Activated naive CD4-positive, alpha-beta T cell treated with anti-CD3 and anti-CD28 coated beads for 36 hours (primary cell): ENCODE data around the gene TSPAN17. TPM values are rescaled to one million over a fixed set of nuclear protein-coding genes. Genes with fewer than 3 reads are reported as not detected.

Experiments
- CTCF ChIA-PET: fragments of 350-600 bp; sonication (Branson Sonifier 250); formaldehyde crosslinking; loops from one replicate; lab custom pipeline; 2021; ENCODE audit warnings: antibody characterized with exemption; lab: Charles Lee
- DNase-seq: peaks from one replicate; pipeline ENCODE4 v3.0.0-alpha.2; 2020
- H3K27ac Mint-ChIP-seq: one replicate; pipeline ENCODE4 v1.8.0; 2021; ENCODE audit warnings: mild to moderate bottlenecking, mixed read lengths
- H3K27me3 Mint-ChIP-seq: one replicate; pipeline ENCODE4 v1.8.0; 2021; ENCODE audit warnings: low read depth, mixed read lengths
- H3K36me3 Mint-ChIP-seq: one replicate; pipeline ENCODE4 v1.8.0; 2021; ENCODE audit warnings: low read depth, mixed read lengths
- H3K4me1 Mint-ChIP-seq: one replicate; pipeline ENCODE4 v1.8.0; 2021; ENCODE audit warnings: low read depth, mixed read lengths
- H3K4me3 Mint-ChIP-seq: one replicate; pipeline ENCODE4 v1.8.0; 2021; ENCODE audit warnings: mild to moderate bottlenecking, moderate library complexity, mixed read lengths
- H3K9me3 Mint-ChIP-seq: one replicate; pipeline ENCODE4 v1.8.0; 2021; ENCODE audit warnings: mixed read lengths
- intact Hi-C: fragments of 100-400 bp; cut with micrococcal nuclease; formaldehyde crosslinking; loops from one replicate; pipeline ENCODE4 v1.15.1; 2023
- total RNA-seq, 2 experiments: library from RNA; stranded (reverse); gene quantifications; one replicate each; pipeline ENCODE4 v1.2.3, GENCODE V29; 2021

The TSPAN17 gene
- total RNA-seq, 2 experiments from 2014 or later, result 17.2 to 17.4 TPM

GRCh38 chr5:176658817-176659511, 11.7 kb downstream of the TSPAN17 start:
- Mint-ChIP-seq H3K27ac (peak overlapping the region; percentile 21), H3K4me3 (peak overlapping the region; percentile 28), H3K27me3 (no peaks in the 10 kb centered on the region), H3K36me3 (peaks cover 2% of the 10 kb centered on the region), H3K4me1 (peaks cover 34% of the 10 kb centered on the region), H3K9me3 (no peaks in the 10 kb centered on the region)
- DNase-seq, result peak; percentile 42
- CTCF ChIA-PET, result interaction anchor here (0.6 to 4.6 kb wide), 16 partner anchors 9 to 361 kb away, joined by 3 to 69 read pairs (median 4); partner anchors contain the start of gene TSPAN17
- intact Hi-C loops, result loop anchor here (1.0 to 5.0 kb wide), 3 partner anchors 153 to 453 kb away; partner anchors contain the start of gene UNC5A

- H3K27ac Mint-ChIP-seq, result peak overlapping the region; percentile 21
- H3K4me3 Mint-ChIP-seq, result no peak overlapping the region
- no peaks in the 10 kb centered on the region for H3K9me3 Mint-ChIP-seq
- peaks cover 2% of the 10 kb centered on the region for H3K36me3 Mint-ChIP-seq
- no peak for DNase-seq
- H3K27me3 Mint-ChIP-seq, result no peaks in the 10 kb centered on the region
- CTCF ChIA-PET, result interaction anchor here (0.6 to 4.6 kb wide), 20 partner anchors 8 to 611 kb away, joined by 3 to 69 read pairs (median 4); partner anchors contain the start of genes FGFR4 and TSPAN17
- peaks cover 29% of the 10 kb centered on the region for H3K4me1 Mint-ChIP-seq
- intact Hi-C loops, result loop anchor here (5.0 kb wide), 2 partner anchors 153 to 243 kb away; partner anchors contain the start of gene UNC5A
Measured at GRCh38 chr5:176659512-176659839, 12.2 kb downstream of the TSPAN17 start.

- peaks cover 2% of the 10 kb centered on the region for H3K36me3 Mint-ChIP-seq
- H3K27ac Mint-ChIP-seq, result no peak overlapping the region
- H3K4me3 Mint-ChIP-seq, result no peak overlapping the region
- H3K27me3 Mint-ChIP-seq, result peaks cover 1% of the 10 kb centered on the region
- intact Hi-C loops, result loop anchor here (2.0 to 5.0 kb wide), 3 partner anchors 152 to 299 kb away; partner anchors contain the start of gene UNC5A
- H3K4me1 Mint-ChIP-seq, result peaks cover 25% of the 10 kb centered on the region
- DNase-seq, result no peak
- H3K9me3 Mint-ChIP-seq, result no peaks in the 10 kb centered on the region
- CTCF ChIA-PET, result interaction anchor here (0.6 to 4.6 kb wide), 84 partner anchors 8 to 611 kb away, joined by 3 to 69 read pairs (median 5); partner anchors contain the start of genes EIF4E1B, FGFR4, HK3 and SNCB
Measured at GRCh38 chr5:176659860-176660461, 12.7 kb downstream of the TSPAN17 start.

GRCh38 chr5:176660530-176660859, 13.2 kb downstream of the TSPAN17 start:
- Mint-ChIP-seq H3K36me3 (no peaks in the 10 kb centered on the region), H3K27ac (no peak overlapping the region), H3K4me3 (no peak overlapping the region), H3K27me3 (peaks cover 7% of the 10 kb centered on the region), H3K9me3 (no peaks in the 10 kb centered on the region), H3K4me1 (peaks cover 24% of the 10 kb centered on the region)
- intact Hi-C loops, result loop anchor here (2.0 kb wide), 1 partner anchor 298 kb away; no protein-coding TSS in a partner anchor
- CTCF ChIA-PET, result interaction anchor here (0.6 to 4.6 kb wide), 90 partner anchors 9 to 610 kb away, joined by 3 to 69 read pairs (median 4); partner anchors contain the start of genes EIF4E1B, FGFR4, HK3 and SNCB
- no peak for DNase-seq

GRCh38 chr5:176660860-176661641, 13.8 kb downstream of the TSPAN17 start:
- peaks cover 24% of the 10 kb centered on the region for H3K4me1 Mint-ChIP-seq
- peaks cover 8% of the 10 kb centered on the region for H3K27me3 Mint-ChIP-seq
- intact Hi-C loops, result loop anchor here (1.0 to 2.0 kb wide), 2 partner anchors 83 to 298 kb away; no protein-coding TSS in a partner anchor
- H3K36me3 Mint-ChIP-seq, result no peaks in the 10 kb centered on the region
- no peak overlapping the region for H3K27ac Mint-ChIP-seq
- peak; percentile 82 for DNase-seq
- H3K9me3 Mint-ChIP-seq, result no peaks in the 10 kb centered on the region
- no peak overlapping the region for H3K4me3 Mint-ChIP-seq
- CTCF ChIA-PET, result interaction anchor here (0.5 to 4.6 kb wide), 95 partner anchors 8 to 1863 kb away, joined by 3 to 69 read pairs (median 4); partner anchors contain the start of genes EIF4E1B, FGFR4, HK3 and SNCB

GRCh38 chr5:176661676-176662075, 14.4 kb downstream of the TSPAN17 start:
- Mint-ChIP-seq H3K36me3 (no peaks in the 10 kb centered on the region), H3K27me3 (peaks cover 8% of the 10 kb centered on the region), H3K4me1 (peaks cover 24% of the 10 kb centered on the region), H3K27ac (no peak overlapping the region), H3K4me3 (no peak overlapping the region), H3K9me3 (no peaks in the 10 kb centered on the region)
- no peak for DNase-seq
- intact Hi-C loops, result loop anchor here (1.0 to 2.0 kb wide), 2 partner anchors 83 to 297 kb away; no protein-coding TSS in a partner anchor
- CTCF ChIA-PET, result interaction anchor here (0.5 to 2.6 kb wide), 24 partner anchors 14 to 1862 kb away, joined by 3 to 29 read pairs (median 6); partner anchors contain the start of genes EIF4E1B and SNCB

- H3K27me3 Mint-ChIP-seq, result peaks cover 8% of the 10 kb centered on the region
- intact Hi-C loops, result no loop called here
- H3K9me3 Mint-ChIP-seq, result no peaks in the 10 kb centered on the region
- CTCF ChIA-PET, result interaction anchor here (2.6 kb wide), 1 partner anchor 449 kb away, joined by 29 read pairs; no protein-coding TSS in a partner anchor
- peaks cover 24% of the 10 kb centered on the region for H3K4me1 Mint-ChIP-seq
- H3K27ac Mint-ChIP-seq, result no peak overlapping the region
- DNase-seq, result no peak
- no peaks in the 10 kb centered on the region for H3K36me3 Mint-ChIP-seq
- no peak overlapping the region for H3K4me3 Mint-ChIP-seq
Measured at GRCh38 chr5:176662371-176663333, 15.4 kb downstream of the TSPAN17 start.

GRCh38 chr5:176663566-176663965, 16.3 kb downstream of the TSPAN17 start:
- no peak overlapping the region for H3K27ac Mint-ChIP-seq
- H3K36me3 Mint-ChIP-seq, result no peaks in the 10 kb centered on the region
- H3K9me3 Mint-ChIP-seq, result no peaks in the 10 kb centered on the region
- intact Hi-C loops, result no loop called here
- DNase-seq, result no peak
- peaks cover 8% of the 10 kb centered on the region for H3K27me3 Mint-ChIP-seq
- H3K4me1 Mint-ChIP-seq, result peaks cover 16% of the 10 kb centered on the region
- no peak overlapping the region for H3K4me3 Mint-ChIP-seq
- CTCF ChIA-PET, result no interaction called here

GRCh38 chr5:176664479-176664878, 17.2 kb downstream of the TSPAN17 start:
- Mint-ChIP-seq H3K4me3 (no peak overlapping the region), H3K27me3 (peaks cover 8% of the 10 kb centered on the region), H3K9me3 (no peaks in the 10 kb centered on the region), H3K27ac (no peak overlapping the region), H3K4me1 (peaks cover 7% of the 10 kb centered on the region), H3K36me3 (no peaks in the 10 kb centered on the region)
- DNase-seq, result no peak
- intact Hi-C loops, result no loop called here
- CTCF ChIA-PET, result no interaction called here

- H3K27me3 Mint-ChIP-seq, result peaks cover 8% of the 10 kb centered on the region
- CTCF ChIA-PET, result no interaction called here
- intact Hi-C loops, result no loop called here
- peaks cover 7% of the 10 kb centered on the region for H3K4me1 Mint-ChIP-seq
- H3K4me3 Mint-ChIP-seq, result no peak overlapping the region
- no peaks in the 10 kb centered on the region for H3K36me3 Mint-ChIP-seq
- no peak for DNase-seq
- H3K9me3 Mint-ChIP-seq, result no peaks in the 10 kb centered on the region
- H3K27ac Mint-ChIP-seq, result no peak overlapping the region
Measured at GRCh38 chr5:176664886-176665285, 17.6 kb downstream of the TSPAN17 start.

- CTCF ChIA-PET, result interaction anchor here (0.6 to 1.1 kb wide), 2 partner anchors 9 to 275 kb away, joined by 3 read pairs; no protein-coding TSS in a partner anchor
- intact Hi-C loops, result no loop called here
Measured at GRCh38 chr5:176665517-176665916, 18.2 kb downstream of the TSPAN17 start.

More at GRCh38 chr5:176665517-176665916, 18.2 kb downstream of the TSPAN17 start:
- no peaks in the 10 kb centered on the region for H3K36me3 Mint-ChIP-seq
- no peak for DNase-seq
- no peak overlapping the region for H3K4me3 Mint-ChIP-seq
- no peaks in the 10 kb centered on the region for H3K9me3 Mint-ChIP-seq
- H3K27me3 Mint-ChIP-seq, result peaks cover 8% of the 10 kb centered on the region
- H3K4me1 Mint-ChIP-seq, result peaks cover 3% of the 10 kb centered on the region
- H3K27ac Mint-ChIP-seq, result no peak overlapping the region
